GM23248 (cell line): Measurements from ENCODE around the gene CRELD2. TPM values are rescaled to one million over a fixed set of nuclear protein-coding genes. Genes with fewer than 3 reads are reported as not detected.

ENCODE experiments used
- DNase-seq: peaks from one replicate; pipeline ENCODE4 v3.0.0-alpha.2; 2015
- H2AFZ ChIP-seq: fragments of 200-600 bp; sonication (generic); 2 replicates; pipeline ENCODE4 v1.6.1; 2016; ENCODE audit warnings: antibody characterized with exemption
- H3F3A ChIP-seq: fragments of 200-600 bp; sonication (generic); 2 replicates; pipeline ENCODE4 v1.6.1; 2016; ENCODE audit warnings: mild to moderate bottlenecking, antibody characterized with exemption, mixed run types; ENCODE audit not compliant: insufficient read depth
- H3K27ac ChIP-seq: fragments of 200-600 bp; sonication (generic); 2 replicates; pipeline ENCODE4 v1.5.1; 2016; ENCODE audit warnings: mild to moderate bottlenecking
- H3K27me3 ChIP-seq: fragments of 200-600 bp; sonication (generic); replicated peaks from 2 replicates; pipeline ENCODE4 v1.6.1; 2016; ENCODE audit warnings: mild to moderate bottlenecking; ENCODE audit not compliant: insufficient read depth
- H3K36me3 ChIP-seq: fragments of 200-600 bp; sonication (generic); 2 replicates; pipeline ENCODE4 v1.6.1; 2016; ENCODE audit warnings: low read depth, mild to moderate bottlenecking
- H3K4me1 ChIP-seq: fragments of 200-600 bp; sonication (generic); 2 replicates; pipeline ENCODE4 v1.6.1; 2016; ENCODE audit warnings: mild to moderate bottlenecking; ENCODE audit not compliant: insufficient read depth
- H3K4me2 ChIP-seq: fragments of 200-600 bp; sonication (generic); one replicate; pipeline ENCODE4 v1.6.1; 2016; ENCODE audit warnings: mild to moderate bottlenecking; ENCODE audit not compliant: unreplicated experiment
- H3K4me3 ChIP-seq: fragments of 200-600 bp; sonication (generic); 2 replicates; pipeline ENCODE4 v1.5.1; 2016; ENCODE audit warnings: mild to moderate bottlenecking
- H3K79me2 ChIP-seq: fragments of 200-600 bp; sonication (generic); 2 replicates; pipeline ENCODE4 v1.6.1; 2016; ENCODE audit warnings: mild to moderate bottlenecking; ENCODE audit not compliant: insufficient read depth
- H3K9ac ChIP-seq: fragments of 200-600 bp; sonication (generic); 2 replicates; pipeline ENCODE4 v1.6.1; 2016; ENCODE audit warnings: mild to moderate bottlenecking
- H3K9me2 ChIP-seq: fragments of 200-600 bp; sonication (generic); 2 replicates; pipeline ENCODE4 v1.6.1; 2016; ENCODE audit warnings: mixed run types, mild to moderate bottlenecking, moderate library complexity; ENCODE audit not compliant: insufficient read depth
- H3K9me3 ChIP-seq: fragments of 200-600 bp; sonication (generic); one replicate; pipeline ENCODE4 v1.6.1; 2017; ENCODE audit warnings: low read depth
- H4K20me1 ChIP-seq: fragments of 200-600 bp; sonication (generic); 2 replicates; pipeline ENCODE4 v1.6.0; 2016; ENCODE audit not compliant: insufficient read depth
- EZH2 ChIP-seq: fragments of 200-600 bp; sonication (generic); IDR thresholded peaks from 2 replicates; pipeline ENCODE4 v1.6.1; 2018; ENCODE audit warnings: antibody characterized with exemption, mild to moderate bottlenecking; ENCODE audit not compliant: insufficient read depth, poor library complexity, severe bottlenecking
- EZH2phosphoT487 ChIP-seq: fragments of 200-600 bp; sonication (generic); IDR thresholded peaks from 2 replicates; pipeline ENCODE4 v1.6.1; 2018; ENCODE audit warnings: antibody characterized with exemption, moderate library complexity, mild to moderate bottlenecking, low read depth; ENCODE audit not compliant: insufficient read depth
- WGBS, 2 experiments: methylation state at CpG; one replicate each; pipeline ENCODE4 v1.1.6; 2015 to 2017; ENCODE audit warnings: low lambda C conversion rate in 2 of 2, low coverage in 1 of 2; ENCODE audit errors: missing lambda C conversion rate in 2 of 2; 5-methylcytosine and 5-hydroxymethylcytosine counted together
- in situ Hi-C: fragments of 300-500 bp; cut with MboI; formaldehyde crosslinking; loops from 2 replicates; pipeline ENCODE4 v1.15.0; 2020
- microRNA-seq: library from miRNA; unstranded; fragments of <30 nt; microRNA quantifications from one replicate; pipeline ENCODE4, GENCODE V29; 2016; ENCODE audit warnings: borderline number of aligned reads
- polyA plus RNA-seq: library from polyadenylated mRNA; unstranded; fragments of >200 nt; fragmentation: Nextera tagmentation; extraction: Ambion mirVana; gene quantifications from 2 replicates; pipeline ENCODE4 v1.2.1, GENCODE V29; 2016
- small RNA-seq: library from RNA; depleted of rRNA; stranded (forward); fragments of <200 nt; gene quantifications from one replicate; pipeline ENCODE3, GENCODE V24; 2014; ENCODE audit warnings: low read depth, low replicate concordance
- total RNA-seq: library from RNA; depleted of rRNA; stranded (reverse); fragments of >200 nt; shearing (Covaris generic); gene quantifications from 2 replicates; pipeline ENCODE4 v1.2.3, GENCODE V29; 2014; rRNA removed

Gene CRELD2
- total and polyA plus RNA-seq, 2 experiments from 2014 or later, result 57.1 to 78.4 TPM

GRCh38 chr22:49975543-49976389, 57.3 kb downstream of the CRELD2 start:
- no peak for TF ChIP-seq EZH2phosphoT487
- TF ChIP-seq EZH2, result no peak
- in situ Hi-C loops, result no loop called here
- H2AFZ ChIP-seq, result no peak overlapping the region

GRCh38 chr22:49976439-49977175, 58.2 kb downstream of the CRELD2 start:
- TF ChIP-seq EZH2 (no peak), EZH2phosphoT487 (no peak)
- 51 to 56% methylated on average over 15 of the region's 15 CpGs for WGBS, 2 experiments
- in situ Hi-C loops, result no loop called here

More at GRCh38 chr22:49975543-49976389, 57.3 kb downstream of the CRELD2 start:
- Histone ChIP-seq H3K9me3 (no peaks in the 10 kb centered on the region), H3K27ac (no peak overlapping the region), H3K4me3 (no peak overlapping the region), H3K4me2 (no peak overlapping the region), H3F3A (peaks cover 16% of the 10 kb centered on the region), H3K36me3 (no peaks in the 10 kb centered on the region), H3K79me2 (no peaks in the 10 kb centered on the region), H3K27me3 (no peaks in the 10 kb centered on the region), H3K9ac (no peak overlapping the region), H3K4me1 (no peaks in the 10 kb centered on the region), H4K20me1 (no peaks in the 10 kb centered on the region), H3K9me2 (no peaks in the 10 kb centered on the region)
- 9 to 14% methylated on average over 13 to 17 of the region's 17 CpGs for WGBS, 2 experiments
- peak; percentile 28 for DNase-seq

More at GRCh38 chr22:49976439-49977175, 58.2 kb downstream of the CRELD2 start:
- Histone ChIP-seq H4K20me1 (no peaks in the 10 kb centered on the region), H3K9me3 (no peaks in the 10 kb centered on the region), H3K4me2 (no peak overlapping the region), H3K4me1 (no peaks in the 10 kb centered on the region), H3K9me2 (no peaks in the 10 kb centered on the region), H3K4me3 (no peak overlapping the region), H3K9ac (no peak overlapping the region), H3K79me2 (no peaks in the 10 kb centered on the region), H3K27me3 (no peaks in the 10 kb centered on the region), H3K27ac (no peak overlapping the region), H2AFZ (no peak overlapping the region), H3F3A (peaks cover 16% of the 10 kb centered on the region), H3K36me3 (no peaks in the 10 kb centered on the region)
- no peak for DNase-seq

Small RNAs within 50 kb of the gene (microRNA-seq; reads per million reads assigned to microRNA genes)
- gene MIR6821, result not detected

Small RNAs within 50 kb of the gene (small RNA-seq; reads per million reads assigned to genes)
- gene MIR6821, result not detected

Other genes with a start within 250 kb of the CRELD2 start
- gene BRD1, start 90.8 kb upstream of the CRELD2 start, total RNA-seq, result 23.1 and 24.4 TPM in 2 replicates
- 4.4 and 4.5 TPM in 2 replicates for gene BRD1, start 90.8 kb upstream of the CRELD2 start, polyA plus RNA-seq
- gene ZBED4, start 64.8 kb upstream of the CRELD2 start, total RNA-seq, result 7.7 and 8.9 TPM in 2 replicates
- 5.0 and 6.3 TPM in 2 replicates for gene ZBED4, start 64.8 kb upstream of the CRELD2 start, polyA plus RNA-seq
- 16.9 and 24.4 TPM in 2 replicates for gene ALG12, start 196 bp upstream of the CRELD2 start, total RNA-seq
- 21.9 and 28.5 TPM in 2 replicates for gene ALG12, start 196 bp upstream of the CRELD2 start, polyA plus RNA-seq
- gene PIM3, start 42.1 kb downstream of the CRELD2 start, total RNA-seq, result 16.2 and 17.3 TPM in 2 replicates
- gene PIM3, start 42.1 kb downstream of the CRELD2 start, polyA plus RNA-seq, result 10.8 TPM in 2 replicates
- gene IL17REL, start 94.1 kb downstream of the CRELD2 start, total RNA-seq, result not detected in 2 replicates
- not detected in 2 replicates for gene IL17REL, start 94.1 kb downstream of the CRELD2 start, polyA plus RNA-seq
- gene TTLL8, start 139.7 kb downstream of the CRELD2 start, total RNA-seq, result not detected in 2 replicates
- not detected in 2 replicates for gene TTLL8, start 139.7 kb downstream of the CRELD2 start, polyA plus RNA-seq
- not detected in 2 replicates for gene MLC1, start 166.8 kb downstream of the CRELD2 start, total RNA-seq
- gene MLC1, start 166.8 kb downstream of the CRELD2 start, polyA plus RNA-seq, result not detected in 2 replicates
- gene MOV10L1, start 171.4 kb downstream of the CRELD2 start, total RNA-seq, result not detected in 2 replicates
- not detected in 2 replicates for gene MOV10L1, start 171.4 kb downstream of the CRELD2 start, polyA plus RNA-seq